RWPE2 (cell line): ENCODE results near the gene B3GNT8.
"Not testable (repeated sequence)": the region's sequence is repeated elsewhere in the genome, so short reads cannot be mapped to it uniquely, and the experiment has no call there.

Experiments used
- ATAC-seq: fragments of 200-7000 bp; cut with Tn5 transposase; 3 replicates; pipeline ENCODE4 v1.9.1; 2021; ENCODE audit warnings: low read depth
- DNase-seq: peaks from one replicate; pipeline ENCODE4 v3.0.0-alpha.2; 2020; ENCODE audit warnings: low spot score
- H3K27ac ChIP-seq: fragments of 450-650 bp; 2 replicates; pipeline ENCODE4 v1.5.1; 2017; ENCODE audit warnings: mild to moderate bottlenecking; ENCODE audit not compliant: poor library complexity, severe bottlenecking
- H3K27me3 ChIP-seq: fragments of 250-450 bp; sonication (Bioruptor Pico); 2 replicates; pipeline ENCODE4 v1.5.1; 2021; ENCODE audit warnings: mild to moderate bottlenecking, moderate library complexity; ENCODE audit not compliant: insufficient read depth, poor library complexity, severe bottlenecking
- H3K36me3 ChIP-seq: fragments of 250-450 bp; sonication (Bioruptor Pico); 2 replicates; pipeline ENCODE4 v1.5.1; 2020; ENCODE audit warnings: low read depth, mild to moderate bottlenecking, moderate library complexity
- H3K4me1 ChIP-seq: fragments of 250-450 bp; sonication (Bioruptor Pico); 2 replicates; pipeline ENCODE4 v1.5.1; 2021; ENCODE audit warnings: mild to moderate bottlenecking, moderate library complexity; ENCODE audit not compliant: insufficient read depth, poor library complexity, severe bottlenecking
- H3K4me3 ChIP-seq: fragments of 250-450 bp; sonication (Bioruptor Pico); 2 replicates; pipeline ENCODE4 v1.5.1; 2021; ENCODE audit warnings: mild to moderate bottlenecking, moderate library complexity; ENCODE audit not compliant: severe bottlenecking
- H3K9me3 ChIP-seq: fragments of 250-450 bp; sonication (Bioruptor Pico); 2 replicates; pipeline ENCODE4 v1.5.1; 2021; ENCODE audit warnings: mild to moderate bottlenecking, moderate library complexity; ENCODE audit not compliant: severe bottlenecking
- CTCF ChIP-seq: fragments of 450-650 bp; IDR thresholded peaks from one replicate; pipeline ENCODE4 v1.5.1; 2017; ENCODE audit warnings: mild to moderate bottlenecking, moderate library complexity; ENCODE audit not compliant: poor library complexity, severe bottlenecking

B3GNT8 gene

GRCh38 chr19:41426952-41427646 is at the start of gene B3GNT8:
Gene B3GNT8, minus strand, starts transcription at chr19:41427374. Its CDS starts 596 bp downstream, at chr19:41426778.
- Histone ChIP-seq H3K36me3 (peaks cover 19% of the 10 kb centered on the region), H3K4me1 (no peaks in the 10 kb centered on the region), H3K4me3 (peak within 1 kb of the TSS; percentile 29), H3K27ac (peak within 1 kb of the TSS; percentile 29), H3K27me3 (no peaks in the 10 kb centered on the region), H3K9me3 (no peaks in the 10 kb centered on the region)
- ATAC-seq, result peak; percentile 92
- peak; percentile 89 for DNase-seq
- TF ChIP-seq CTCF, result no peak

GRCh38 chr19:41476583-41476982 is 49.4 kb upstream of the B3GNT8 start:
- no peaks in the 10 kb centered on the region for H3K4me1 ChIP-seq
- no peaks in the 10 kb centered on the region for H3K36me3 ChIP-seq
- DNase-seq, result no peak
- no peak overlapping the region for H3K27ac ChIP-seq
- no peak for ATAC-seq
- H3K9me3 ChIP-seq, result no peaks in the 10 kb centered on the region
- no peak overlapping the region for H3K4me3 ChIP-seq
- TF ChIP-seq CTCF, result no peak
- peaks cover 25% of the 10 kb centered on the region for H3K27me3 ChIP-seq

- not testable (repeated sequence) for H3K4me1 ChIP-seq, ATAC-seq, DNase-seq, H3K27ac ChIP-seq, H3K9me3 ChIP-seq, H3K4me3 ChIP-seq, H3K36me3 ChIP-seq
- H3K27me3 ChIP-seq, result peaks cover 60% of the 10 kb centered on the region
These were observed 36.4 kb upstream of the B3GNT8 start for GRCh38 chr19:41463257-41464256.

GRCh38 chr19:41462497-41462896 is 35.3 kb upstream of the B3GNT8 start:
- H3K9me3 ChIP-seq, result no peaks in the 10 kb centered on the region
- no peak overlapping the region for H3K27ac ChIP-seq
- TF ChIP-seq CTCF, result no peak
- H3K4me3 ChIP-seq, result no peak overlapping the region
- H3K4me1 ChIP-seq, result no peaks in the 10 kb centered on the region
- H3K36me3 ChIP-seq, result no peaks in the 10 kb centered on the region
- ATAC-seq, result no peak
- DNase-seq, result no peak
- peaks cover 51% of the 10 kb centered on the region for H3K27me3 ChIP-seq

- no peak for ATAC-seq
- Histone ChIP-seq H3K4me3 (no peak overlapping the region), H3K36me3 (no peaks in the 10 kb centered on the region), H3K27me3 (peaks cover 39% of the 10 kb centered on the region), H3K27ac (no peak overlapping the region), H3K9me3 (no peaks in the 10 kb centered on the region), H3K4me1 (no peaks in the 10 kb centered on the region)
- DNase-seq, result no peak
- TF ChIP-seq CTCF, result no peak
These were observed 30.1 kb upstream of the B3GNT8 start for GRCh38 chr19:41457241-41457640.
